WTC11 (cell line): ENCODE measurements around the gene AAGAB. TPM values are rescaled to one million over a fixed set of nuclear protein-coding genes. Genes with fewer than 3 reads are reported as not detected.
A peak's percentile ranks its signal among the peaks of the same experiment; 100 is the strongest.
"Not testable (repeated sequence)": the region's sequence is repeated elsewhere in the genome, so short reads cannot be mapped to it uniquely, and the experiment has no call there.

Experiments used
- ATAC-seq: fragments of 200-7000 bp; cut with Tn5 transposase; 2 replicates; pipeline ENCODE4 v1.10.0; 2021; ENCODE audit warnings: mild to moderate bottlenecking, moderate library complexity
- CTCF ChIA-PET: fragments of 300-600 bp; sonication (Branson Sonifier 250); formaldehyde crosslinking; loops from one replicate; lab custom pipeline; 2021; ENCODE audit warnings: antibody characterized with exemption; lab: Charles Lee
- POLR2A ChIA-PET: fragments of 350-600 bp; sonication (Branson Sonifier 250); formaldehyde crosslinking; loops from one replicate; lab custom pipeline; 2021; ENCODE audit warnings: antibody characterized with exemption; lab: Charles Lee
- DNase-seq: peaks from one replicate; pipeline ENCODE4 v3.0.0; 2021; ENCODE audit warnings: low spot score
- H3K27ac Mint-ChIP-seq: 2 replicates; pipeline ENCODE4 v1.8.0; 2021; ENCODE audit warnings: mixed read lengths
- H3K27me3 Mint-ChIP-seq: 2 replicates; pipeline ENCODE4 v1.8.0; 2021; ENCODE audit warnings: low read depth, mild to moderate bottlenecking, moderate library complexity, mixed read lengths
- H3K36me3 Mint-ChIP-seq: 2 replicates; pipeline ENCODE4 v1.8.0; 2021; ENCODE audit warnings: mixed read lengths
- H3K4me1 Mint-ChIP-seq: 2 replicates; pipeline ENCODE4 v1.8.0; 2022; ENCODE audit warnings: mixed read lengths
- H3K4me3 Mint-ChIP-seq: 2 replicates; pipeline ENCODE4 v1.8.0; 2021; ENCODE audit warnings: mild to moderate bottlenecking, moderate library complexity, mixed read lengths
- H3K9me3 Mint-ChIP-seq: 2 replicates; pipeline ENCODE4 v1.8.0; 2021; ENCODE audit warnings: mixed read lengths
- AR ChIP-seq: fragments of 250-450 bp; sonication (Bioruptor Pico); IDR thresholded peaks from 2 replicates; pipeline ENCODE4 v1.9.0; 2021; ENCODE audit warnings: mild to moderate bottlenecking
- ATF1 ChIP-seq: sonication (generic); formaldehyde crosslinking; IDR thresholded peaks from 2 replicates; pipeline ENCODE4 v1.8.1; 2023; ENCODE audit warnings: mild to moderate bottlenecking, moderate library complexity, missing genetic modification reagents
- ATF3 ChIP-seq: sonication (generic); formaldehyde crosslinking; conservative IDR thresholded peaks from 2 replicates; pipeline ENCODE4 v1.8.1; 2022; ENCODE audit warnings: mild to moderate bottlenecking, missing genetic modification reagents
- CREB1 ChIP-seq: sonication (generic); formaldehyde crosslinking; IDR thresholded peaks from 2 replicates; pipeline ENCODE4 v1.8.0; 2023; ENCODE audit warnings: mild to moderate bottlenecking, missing genetic modification reagents
- CTCF ChIP-seq: fragments of 200-600 bp; IDR thresholded peaks from 2 replicates; pipeline ENCODE4 v1.8.0; 2022; ENCODE audit warnings: antibody characterized with exemption
- ESRRA ChIP-seq: sonication (generic); formaldehyde crosslinking; IDR thresholded peaks from 2 replicates; pipeline ENCODE4 v1.8.1; 2022; ENCODE audit warnings: mild to moderate bottlenecking, missing genetic modification reagents, borderline replicate concordance
- IRF2 ChIP-seq: sonication (generic); formaldehyde crosslinking; IDR thresholded peaks from 2 replicates; pipeline ENCODE4 v1.8.0; 2022; ENCODE audit warnings: low read depth, missing genetic modification reagents, borderline replicate concordance
- KAT7 ChIP-seq: sonication (generic); formaldehyde crosslinking; IDR thresholded peaks from 2 replicates; pipeline ENCODE4 v1.8.1; 2023; ENCODE audit warnings: missing genetic modification reagents, mild to moderate bottlenecking, borderline replicate concordance
- OVOL2 ChIP-seq: fragments of 250-450 bp; sonication (Bioruptor Pico); IDR thresholded peaks from 2 replicates; pipeline ENCODE4 v1.9.0; 2021; ENCODE audit warnings: mild to moderate bottlenecking, borderline replicate concordance
- PRDM15 ChIP-seq: sonication (generic); formaldehyde crosslinking; IDR thresholded peaks from 2 replicates; pipeline ENCODE4 v1.8.0; 2022; ENCODE audit warnings: missing genetic modification reagents
- SMAD4 ChIP-seq: sonication (generic); formaldehyde crosslinking; IDR thresholded peaks from 2 replicates; pipeline ENCODE4 v1.8.0; 2022; ENCODE audit warnings: mild to moderate bottlenecking, missing genetic modification reagents
- SP1 ChIP-seq: sonication (generic); formaldehyde crosslinking; conservative IDR thresholded peaks from 2 replicates; pipeline ENCODE4 v1.8.1; 2022; ENCODE audit warnings: missing genetic modification reagents
- STAT6 ChIP-seq: sonication (generic); formaldehyde crosslinking; conservative IDR thresholded peaks from 2 replicates; pipeline ENCODE4 v1.8.1; 2023; ENCODE audit warnings: mild to moderate bottlenecking, low read depth, missing genetic modification reagents, moderate library complexity
- TEAD4 ChIP-seq: sonication (generic); formaldehyde crosslinking; IDR thresholded peaks from 2 replicates; pipeline ENCODE4 v1.8.0; 2022; ENCODE audit warnings: mild to moderate bottlenecking, missing genetic modification reagents
- ZMAT4 ChIP-seq: fragments of 250-450 bp; sonication (Bioruptor Pico); IDR thresholded peaks from 2 replicates; pipeline ENCODE4 v1.9.0; 2021; ENCODE audit warnings: mild to moderate bottlenecking
- ZNF263 ChIP-seq: sonication (generic); formaldehyde crosslinking; IDR thresholded peaks from 2 replicates; pipeline ENCODE4 v1.8.1; 2022; ENCODE audit warnings: low read depth, mild to moderate bottlenecking, moderate library complexity, missing genetic modification reagents
- ZNF317 ChIP-seq: sonication (generic); formaldehyde crosslinking; IDR thresholded peaks from 2 replicates; pipeline ENCODE4 v1.8.1; 2023; ENCODE audit warnings: low read depth, mild to moderate bottlenecking, moderate library complexity, missing genetic modification reagents, borderline replicate concordance
- total RNA-seq: library from RNA; stranded (reverse); gene quantifications from 3 replicates; pipeline ENCODE4 v1.2.3, GENCODE V29; 2021

The AAGAB gene
- total RNA-seq, 1 experiment from 2014 or later: 41.7 TPM

- TF ChIP-seq PRDM15 (CRISPR knock-in tag): no peak
- no peak for TF ChIP-seq ZMAT4 (CRISPR knock-in tag)
- TF ChIP-seq KAT7 (CRISPR knock-in tag): no peak
- no peak for TF ChIP-seq ZNF317 (CRISPR knock-in tag)
- no peak for TF ChIP-seq ESRRA
- TF ChIP-seq IRF2 (CRISPR knock-in tag): no peak
- no peak for TF ChIP-seq OVOL2
- TF ChIP-seq TEAD4 (CRISPR knock-in tag): no peak
These were observed 35.9 kb upstream of the AAGAB start (continued) for GRCh38 chr15:67290319-67290718.

- H3K27ac Mint-ChIP-seq, DNase-seq, H3K27me3 Mint-ChIP-seq, H3K4me3 Mint-ChIP-seq, ATAC-seq, H3K36me3 Mint-ChIP-seq, POLR2A ChIA-PET, CTCF ChIA-PET: not testable (repeated sequence)
- Mint-ChIP-seq H3K9me3 (peaks cover 20% of the 10 kb centered on the region), H3K4me1 (peaks cover 16% of the 10 kb centered on the region)
These were observed 31.9 kb upstream of the AAGAB start for GRCh38 chr15:67286400-67286799.

GRCh38 chr15:67285625-67286024, 31.2 kb upstream of the AAGAB start:
- H3K36me3 Mint-ChIP-seq, H3K27ac Mint-ChIP-seq, H3K4me3 Mint-ChIP-seq, CTCF ChIA-PET, ATAC-seq, POLR2A ChIA-PET, DNase-seq, H3K27me3 Mint-ChIP-seq: not testable (repeated sequence)
- peaks cover 20% of the 10 kb centered on the region for H3K4me1 Mint-ChIP-seq
- peaks cover 20% of the 10 kb centered on the region for H3K9me3 Mint-ChIP-seq

GRCh38 chr15:67281714-67282113, 27.3 kb upstream of the AAGAB start:
- H3K9me3 Mint-ChIP-seq: peaks cover 20% of the 10 kb centered on the region
- H3K27me3 Mint-ChIP-seq: no peaks in the 10 kb centered on the region
- peaks cover 3% of the 10 kb centered on the region; the same call in 1 of the 2 replicates for H3K36me3 Mint-ChIP-seq
- ChIA-PET POLR2A (interaction anchor here (0.7 kb wide), 1 partner anchor 650 kb away, joined by 8 read pairs; no protein-coding TSS in a partner anchor), CTCF (interaction anchor here (0.8 to 1.6 kb wide), 3 partner anchors 23 to 430 kb away, joined by 3 read pairs; no protein-coding TSS in a partner anchor)
- ATAC-seq (peak; percentile 26; the same call in 1 of the 2 replicates), DNase-seq (no peak)
- no peak overlapping the region for H3K4me3 Mint-ChIP-seq
- H3K4me1 Mint-ChIP-seq: peaks cover 23% of the 10 kb centered on the region
- H3K27ac Mint-ChIP-seq: peak overlapping the region; percentile 23
- TF ChIP-seq KAT7 (CRISPR knock-in tag) (no peak), SP1 (CRISPR knock-in tag) (no peak), IRF2 (CRISPR knock-in tag) (no peak), ZNF263 (CRISPR knock-in tag) (no peak), CREB1 (CRISPR knock-in tag) (no peak), ATF1 (CRISPR knock-in tag) (no peak), ATF3 (CRISPR knock-in tag) (no peak), SMAD4 (no peak), STAT6 (CRISPR knock-in tag) (no peak), TEAD4 (CRISPR knock-in tag) (no peak), AR (CRISPR knock-in tag) (no peak), CTCF (no peak)
